ENCODE measurements around the gene SQOR.

Gene SQOR

GRCh38 chr15:45666119-45666875, 31.5 kb downstream of the SQOR start:
- H3K4me1 Mint-ChIP-seq, result peaks cover 6% of the 10 kb centered on the region
- no peak overlapping the region for H3K27ac Mint-ChIP-seq
- H3K4me3 Mint-ChIP-seq, result no peak overlapping the region
- H3K36me3 Mint-ChIP-seq, result peaks cover 19% of the 10 kb centered on the region
- H3K9me3 Mint-ChIP-seq, result no peaks in the 10 kb centered on the region
- H3K27me3 Mint-ChIP-seq, result no peaks in the 10 kb centered on the region

DNA sequence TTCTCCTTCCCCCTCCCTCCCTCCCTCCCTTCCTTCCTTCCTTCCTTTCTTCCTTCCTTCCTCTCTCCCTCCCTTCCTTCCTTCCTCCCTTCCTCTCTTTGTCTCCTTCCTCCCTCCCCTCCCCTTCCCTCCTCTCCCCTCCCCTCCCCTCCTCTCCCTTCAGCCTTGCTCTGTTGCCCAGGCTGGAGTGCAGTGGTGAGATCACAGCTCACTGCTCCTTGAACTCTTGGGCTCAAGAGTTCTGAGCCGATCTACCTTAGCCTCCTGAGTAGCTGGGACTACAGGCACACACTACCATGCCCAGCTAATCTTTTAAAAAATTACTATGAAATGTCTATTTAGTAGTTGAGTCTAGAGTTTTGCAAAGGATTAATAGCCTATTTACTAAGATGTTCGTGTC, 32.2 kb downstream of the SQOR start:
- Mint-ChIP-seq H3K36me3 (peaks cover 19% of the 10 kb centered on the region), H3K9me3 (no peaks in the 10 kb centered on the region), H3K4me1 (peaks cover 6% of the 10 kb centered on the region), H3K27ac (no peak overlapping the region), H3K4me3 (no peak overlapping the region), H3K27me3 (no peaks in the 10 kb centered on the region)

DNA sequence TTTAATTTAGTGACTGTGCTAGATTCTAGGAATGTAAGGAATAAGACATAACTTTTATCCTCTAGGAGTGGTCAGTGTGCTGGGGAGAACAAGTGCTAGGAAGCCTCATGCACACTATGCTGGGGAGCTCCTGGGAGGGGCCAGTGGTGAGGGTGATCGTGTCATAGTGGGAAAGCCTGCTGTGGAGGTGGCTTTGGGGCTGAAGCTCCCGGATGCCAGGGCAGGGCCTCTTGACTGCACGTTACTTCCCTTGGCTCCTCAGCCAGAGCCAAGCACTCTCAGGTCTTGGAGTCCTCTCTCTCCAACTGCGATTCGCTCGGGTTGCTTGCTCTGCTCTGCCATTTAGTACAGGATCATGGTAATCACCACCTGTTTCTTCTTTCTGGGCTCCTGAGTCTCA, 33.6 kb downstream of the SQOR start:
- H3K27ac Mint-ChIP-seq, result no peak overlapping the region
- H3K4me3 Mint-ChIP-seq, result no peak overlapping the region
- H3K4me1 Mint-ChIP-seq, result peaks cover 6% of the 10 kb centered on the region
- peaks cover 19% of the 10 kb centered on the region for H3K36me3 Mint-ChIP-seq
- no peaks in the 10 kb centered on the region for H3K9me3 Mint-ChIP-seq
- H3K27me3 Mint-ChIP-seq, result no peaks in the 10 kb centered on the region

DNA sequence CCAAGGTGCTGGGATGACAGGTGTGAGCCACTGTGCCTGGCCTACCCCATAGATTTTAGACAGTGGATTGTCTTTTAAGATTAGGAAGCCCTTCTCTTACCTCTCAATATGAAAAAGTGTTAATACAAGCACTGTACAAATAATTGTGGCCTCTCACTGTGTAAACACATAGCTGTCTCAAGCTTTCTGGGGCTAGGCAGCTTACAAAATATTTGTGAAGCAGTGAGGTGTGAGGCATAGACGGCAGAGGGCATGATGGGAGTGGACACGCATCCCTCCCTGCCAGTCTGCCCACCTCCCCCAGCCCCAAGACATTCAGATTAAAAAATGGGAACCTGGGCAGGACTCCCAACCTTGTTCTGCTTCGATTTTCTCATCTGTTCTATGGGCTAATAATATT, 34.6 kb downstream of the SQOR start:
- Mint-ChIP-seq H3K36me3 (peaks cover 13% of the 10 kb centered on the region), H3K4me3 (no peak overlapping the region), H3K27me3 (no peaks in the 10 kb centered on the region), H3K4me1 (peaks cover 4% of the 10 kb centered on the region), H3K27ac (no peak overlapping the region), H3K9me3 (no peaks in the 10 kb centered on the region)

GRCh38 chr15:45670091-45670490, 35.3 kb downstream of the SQOR start:
- no peaks in the 10 kb centered on the region for H3K9me3 Mint-ChIP-seq
- peaks cover 3% of the 10 kb centered on the region for H3K4me1 Mint-ChIP-seq
- H3K27ac Mint-ChIP-seq, result no peak overlapping the region
- H3K36me3 Mint-ChIP-seq, result peaks cover 16% of the 10 kb centered on the region
- no peaks in the 10 kb centered on the region for H3K27me3 Mint-ChIP-seq
- H3K4me3 Mint-ChIP-seq, result no peak overlapping the region

DNA sequence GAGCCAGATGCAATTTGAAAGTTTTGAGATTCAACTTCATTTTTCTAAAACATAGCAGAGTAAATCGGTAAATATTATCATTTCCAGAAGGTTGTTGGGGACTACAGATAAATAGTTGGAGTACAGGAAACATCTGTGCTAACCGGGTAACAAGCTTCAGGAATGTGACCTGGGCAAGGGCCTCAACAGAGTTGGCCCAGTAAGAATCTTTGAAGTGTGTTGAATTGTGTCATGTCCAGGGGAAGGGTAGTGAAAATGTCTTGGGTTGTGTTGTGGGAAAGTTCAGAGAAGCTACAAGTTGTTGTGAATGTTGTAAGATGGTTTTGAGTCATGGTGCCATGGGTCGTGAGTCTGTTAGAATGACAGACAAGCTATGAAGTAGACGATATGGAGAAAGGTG, 35.7 kb downstream of the SQOR start:
- Mint-ChIP-seq H3K27ac (no peak overlapping the region), H3K36me3 (peaks cover 16% of the 10 kb centered on the region), H3K27me3 (no peaks in the 10 kb centered on the region), H3K4me1 (peaks cover 3% of the 10 kb centered on the region), H3K4me3 (no peak overlapping the region), H3K9me3 (no peaks in the 10 kb centered on the region)

GRCh38 chr15:45674677-45675076, 39.8 kb downstream of the SQOR start:
- Mint-ChIP-seq H3K9me3 (no peaks in the 10 kb centered on the region), H3K4me3 (no peak overlapping the region), H3K4me1 (no peaks in the 10 kb centered on the region), H3K27ac (no peak overlapping the region), H3K27me3 (no peaks in the 10 kb centered on the region), H3K36me3 (peaks cover 21% of the 10 kb centered on the region)

DNA sequence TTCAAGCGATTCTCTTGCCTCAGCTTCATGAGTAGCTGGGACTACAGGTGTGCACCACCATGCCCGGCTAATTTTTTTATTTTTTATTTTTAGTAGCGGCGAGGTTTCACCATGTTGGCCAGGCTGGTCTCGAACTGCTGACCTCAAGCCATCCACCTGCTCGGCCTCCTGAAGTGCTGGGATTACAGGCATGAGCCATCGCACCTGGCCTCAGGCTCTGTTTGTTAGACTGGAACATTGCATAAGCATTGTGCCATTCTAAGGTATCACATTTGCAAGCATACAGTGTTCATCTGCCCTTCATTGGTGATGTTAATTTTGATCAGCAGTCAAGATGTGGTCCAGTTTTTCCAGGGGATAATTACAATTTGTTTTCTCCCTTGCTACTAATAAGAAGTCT, 43.0 kb downstream of the SQOR start:
- H3K36me3 Mint-ChIP-seq, result peaks cover 19% of the 10 kb centered on the region
- H3K9me3 Mint-ChIP-seq, result no peaks in the 10 kb centered on the region
- no peak overlapping the region for H3K27ac Mint-ChIP-seq
- H3K4me1 Mint-ChIP-seq, result no peaks in the 10 kb centered on the region
- no peak overlapping the region for H3K4me3 Mint-ChIP-seq
- no peaks in the 10 kb centered on the region for H3K27me3 Mint-ChIP-seq

GRCh38 chr15:45678459-45679178, 43.8 kb downstream of the SQOR start:
- H3K4me3 Mint-ChIP-seq, result no peak overlapping the region
- no peaks in the 10 kb centered on the region for H3K27me3 Mint-ChIP-seq
- H3K9me3 Mint-ChIP-seq, result no peaks in the 10 kb centered on the region
- no peak overlapping the region for H3K27ac Mint-ChIP-seq
- H3K36me3 Mint-ChIP-seq, result peaks cover 19% of the 10 kb centered on the region
- no peaks in the 10 kb centered on the region for H3K4me1 Mint-ChIP-seq

DNA sequence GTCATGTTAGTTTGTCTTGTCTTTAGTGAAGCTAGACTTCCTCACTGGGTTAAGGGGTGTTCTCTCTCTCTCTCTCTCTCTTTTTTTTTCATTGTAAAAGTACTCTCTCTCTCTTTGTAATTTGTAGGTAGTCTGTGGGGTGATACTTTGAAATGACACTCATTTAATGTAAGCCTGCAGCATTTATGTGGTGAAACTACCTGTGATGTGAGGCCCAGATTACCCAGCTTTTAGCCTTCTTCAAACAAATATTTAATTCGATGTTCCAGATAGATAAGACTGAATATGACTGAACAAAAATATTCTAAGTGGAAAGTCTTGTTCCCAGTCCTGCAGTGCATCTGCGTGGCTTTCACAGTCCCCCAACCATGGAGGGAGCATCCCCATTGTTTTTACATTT, 49.7 kb downstream of the SQOR start:
- H3K4me1 Mint-ChIP-seq, result no peaks in the 10 kb centered on the region
- H3K9me3 Mint-ChIP-seq, result no peaks in the 10 kb centered on the region
- H3K4me3 Mint-ChIP-seq, result no peak overlapping the region
- no peaks in the 10 kb centered on the region for H3K27me3 Mint-ChIP-seq
- H3K27ac Mint-ChIP-seq, result no peak overlapping the region
- H3K36me3 Mint-ChIP-seq, result peaks cover 12% of the 10 kb centered on the region

DNA sequence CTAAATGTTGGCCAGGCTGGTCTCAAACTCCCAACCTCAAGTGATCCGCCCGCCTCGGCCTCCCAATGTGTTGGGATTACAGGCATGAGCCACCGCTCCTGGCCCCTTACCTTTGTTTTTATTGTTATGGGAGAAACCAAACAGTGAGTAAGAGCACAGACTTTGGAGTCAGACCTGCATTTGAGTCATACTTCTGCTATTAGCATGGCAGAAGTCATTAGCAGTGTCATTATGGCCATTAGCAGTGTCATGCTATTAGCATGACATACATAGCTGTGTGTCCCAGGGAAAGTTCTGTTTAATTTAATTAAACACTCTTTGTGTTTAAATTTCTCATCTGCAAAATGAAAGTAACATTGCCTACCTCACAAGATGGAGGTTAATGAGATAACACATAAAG, 54.8 kb downstream of the SQOR start:
- Mint-ChIP-seq H3K36me3 (peaks cover 13% of the 10 kb centered on the region), H3K4me1 (no peaks in the 10 kb centered on the region), H3K27me3 (no peaks in the 10 kb centered on the region), H3K4me3 (no peak overlapping the region), H3K9me3 (no peaks in the 10 kb centered on the region), H3K27ac (no peak overlapping the region)

GRCh38 chr15:45690581-45691260, 55.9 kb downstream of the SQOR start:
- no peak overlapping the region for H3K4me3 Mint-ChIP-seq
- H3K9me3 Mint-ChIP-seq, result no peaks in the 10 kb centered on the region
- H3K27ac Mint-ChIP-seq, result no peak overlapping the region
- no peaks in the 10 kb centered on the region for H3K4me1 Mint-ChIP-seq
- H3K27me3 Mint-ChIP-seq, result no peaks in the 10 kb centered on the region
- peaks cover 10% of the 10 kb centered on the region for H3K36me3 Mint-ChIP-seq

- Mint-ChIP-seq H3K27ac (no peak overlapping the region), H3K27me3 (no peaks in the 10 kb centered on the region), H3K36me3 (peaks cover 1% of the 10 kb centered on the region), H3K9me3 (no peaks in the 10 kb centered on the region), H3K4me3 (no peak overlapping the region), H3K4me1 (peaks cover 13% of the 10 kb centered on the region)
Measured at GRCh38 chr15:45701108-45701507, 66.3 kb downstream of the SQOR start.

DNA sequence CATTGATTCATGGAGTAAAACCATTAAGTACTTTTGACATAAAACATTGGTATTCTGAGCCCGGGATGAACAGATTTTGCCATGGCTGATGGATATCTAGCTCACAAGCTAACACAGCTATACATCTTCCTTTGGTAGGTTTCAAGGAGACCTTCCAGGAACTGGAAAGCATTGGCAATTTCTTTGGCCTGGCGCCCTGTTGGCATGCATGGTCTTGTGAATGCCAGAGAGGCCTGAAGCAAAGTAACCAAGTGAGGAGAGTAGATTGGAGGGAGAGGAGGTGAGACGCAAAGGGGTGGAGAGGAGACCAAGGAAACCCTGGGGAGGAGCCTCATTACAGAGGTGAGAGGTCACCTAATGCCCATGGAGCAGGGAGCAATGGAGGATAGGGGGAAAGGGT, 67.2 kb downstream of the SQOR start:
- peaks cover 12% of the 10 kb centered on the region for H3K4me1 Mint-ChIP-seq
- peaks cover 1% of the 10 kb centered on the region for H3K36me3 Mint-ChIP-seq
- no peaks in the 10 kb centered on the region for H3K27me3 Mint-ChIP-seq
- H3K9me3 Mint-ChIP-seq, result no peaks in the 10 kb centered on the region
- no peak overlapping the region for H3K4me3 Mint-ChIP-seq
- no peak overlapping the region for H3K27ac Mint-ChIP-seq

DNA sequence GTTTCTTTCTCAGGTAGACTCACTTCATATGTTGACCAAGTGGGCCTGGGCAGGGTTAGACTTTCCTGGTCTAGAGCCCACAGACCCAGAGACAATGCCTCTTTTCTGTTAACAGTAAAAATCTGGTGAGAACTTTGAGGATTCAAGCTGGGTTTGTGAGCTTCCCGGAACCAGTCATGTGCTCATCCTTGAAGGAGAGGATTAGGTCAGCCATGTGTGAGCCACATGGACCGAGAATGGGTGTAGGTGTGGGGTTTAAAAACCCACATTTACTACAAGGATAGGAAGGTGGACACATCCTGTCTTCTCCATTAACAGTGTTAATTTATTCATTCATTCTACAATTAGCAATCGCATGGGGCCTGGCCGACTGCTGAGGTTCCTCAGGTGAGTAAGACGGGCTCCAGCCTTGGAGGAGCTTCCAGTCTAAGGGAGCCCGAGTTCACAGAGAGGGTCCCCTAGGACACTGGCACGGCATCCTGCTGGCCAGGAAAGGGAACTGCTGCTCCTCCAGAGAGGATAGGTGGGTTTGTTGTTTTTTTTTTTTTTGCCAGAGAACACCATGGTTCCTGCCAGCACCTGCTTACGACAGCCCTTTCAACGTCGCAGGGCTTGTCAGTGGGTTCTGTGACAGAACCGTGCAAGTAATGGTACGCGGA, 69.0 kb downstream of the SQOR start:
- Mint-ChIP-seq H3K9me3 (no peaks in the 10 kb centered on the region), H3K4me1 (peaks cover 10% of the 10 kb centered on the region), H3K27ac (no peak overlapping the region), H3K27me3 (no peaks in the 10 kb centered on the region), H3K4me3 (peak overlapping the region; percentile 76), H3K36me3 (peaks cover 1% of the 10 kb centered on the region)

All from activated naive CD4-positive, alpha-beta T cell treated with anti-CD3 and anti-CD28 coated beads, Interleukin-2, amount 50 U/mL, for 24 hours (primary cell).